ENCODE results near the gene SBK1.

GRCh38 chr16:28294201-28294600 lies 1.9 kb downstream of the SBK1 start:
- TF ChIP-seq POLR2A (IDR thresholded peaks at IDR 0.05) (no peak), POLR2AphosphoS5 (IDR thresholded peaks at IDR 0.05) (no peak), CTCF (IDR thresholded peaks at IDR 0.05) (no peak)

Data from upper lobe of left lung (tissue), 4 donors.